ENCODE measurements around the gene IL1A. TPM values are rescaled to one million over a fixed set of nuclear protein-coding genes. Genes with fewer than 3 reads are reported as not detected.

The IL1A gene
- total and polyA plus RNA-seq, 10 donors = 0.21 to 1.6 (median 0.69) TPM; not detected in 2

GRCh38 chr2:112798979-112799975, 15.0 kb upstream of the IL1A start:
- Histone ChIP-seq H3K27ac (peak overlapping the region in 1 of 8 donors; percentile 4), H3K36me3 (no peaks in the 10 kb centered on the region), H3K9me3 (no peaks in the 10 kb centered on the region), H3K4me1 (peaks cover 2 to 24% (median 5%) of the 10 kb centered on the region in 6 donors), H3K27me3 (replicated peaks in 1 of 7) (no peaks in the 10 kb centered on the region), H3K4me3 (no peak overlapping the region)
- WGBS, 5 donors = 56 to 73% (median 59%) methylated on average over 8 of the region's 8 CpGs
- intact Hi-C loops (cut with DNase I; ENCODE audit: low total_unique reads) = no loop called here
- TF ChIP-seq CTCF (IDR thresholded peaks at IDR 0.05 in 8 of 11, conservative IDR thresholded peaks at IDR 0.05 in 3 of 11) (no peak), POLR2AphosphoS5 (IDR thresholded peaks at IDR 0.05) (no peak), POLR2A (IDR thresholded peaks at IDR 0.05) (no peak)
- DNase-seq = no peak

DNA sequence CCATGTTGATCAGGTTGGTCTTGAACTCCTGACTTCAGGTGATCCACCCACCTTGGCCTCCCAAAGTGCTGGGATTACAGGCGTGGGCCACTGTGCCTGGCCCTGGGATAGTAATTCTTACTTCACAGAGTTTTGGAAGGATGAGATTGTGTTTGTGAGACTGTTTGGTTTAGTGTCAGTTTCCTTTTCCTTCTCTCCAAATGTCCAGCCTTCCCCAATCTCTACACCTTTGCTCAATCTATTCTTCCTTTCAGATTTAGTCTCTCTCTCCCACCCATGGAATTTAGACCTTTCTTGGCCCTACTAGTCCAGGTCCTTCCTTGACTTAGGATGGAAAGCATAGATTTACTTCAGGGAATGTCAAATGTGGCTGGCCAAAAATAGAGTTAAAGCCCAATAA, 12.2 kb upstream of the IL1A start:
- no peak for DNase-seq
- Histone ChIP-seq H3K4me3 (no peak overlapping the region), H3K36me3 (no peaks in the 10 kb centered on the region), H3K4me1 (peaks cover 3 to 39% (median 13%) of the 10 kb centered on the region in 6 donors), H3K9me3 (no peaks in the 10 kb centered on the region), H3K27ac (no peak overlapping the region), H3K27me3 (replicated peaks in 1 of 7) (no peaks in the 10 kb centered on the region)
- intact Hi-C loops (cut with DNase I; ENCODE audit: low total_unique reads) = no loop called here
- WGBS, 5 donors = 0% methylated on average over 1 of the region's 1 CpG
- no peak for TF ChIP-seq POLR2A (IDR thresholded peaks at IDR 0.05)

DNA sequence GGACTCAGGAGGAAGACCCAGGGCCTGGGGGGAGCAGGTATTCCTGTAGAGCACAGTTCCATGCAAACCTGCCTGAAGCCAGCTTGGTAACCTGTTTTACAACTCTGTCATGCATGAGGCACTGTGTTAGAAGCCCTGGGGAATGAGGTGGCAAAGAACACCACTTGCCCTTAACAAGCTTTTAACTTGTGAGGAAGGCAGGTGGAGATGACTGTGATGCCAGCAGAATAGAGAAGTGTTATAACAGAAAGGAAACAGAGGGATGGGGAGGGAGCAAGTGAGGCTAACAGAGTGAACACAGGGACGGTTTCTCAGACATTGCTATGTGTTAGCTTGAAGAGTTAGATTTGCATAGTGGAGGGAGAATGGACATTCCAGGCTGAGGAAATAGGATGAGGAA, 11.5 kb upstream of the IL1A start:
- Histone ChIP-seq H3K4me3 (no peak overlapping the region), H3K4me1 (peaks cover 3 to 39% (median 13%) of the 10 kb centered on the region in 6 donors), H3K27me3 (replicated peaks in 1 of 7) (no peaks in the 10 kb centered on the region), H3K27ac (no peak overlapping the region), H3K9me3 (no peaks in the 10 kb centered on the region), H3K36me3 (no peaks in the 10 kb centered on the region)
- WGBS, 5 donors = 37 to 56% (median 42%) methylated on average over 1 of the region's 1 CpG
- intact Hi-C loops (cut with DNase I; ENCODE audit: low total_unique reads) = no loop called here
- no peak for DNase-seq
- no peak for TF ChIP-seq POLR2AphosphoS5 (IDR thresholded peaks at IDR 0.05)
- TF ChIP-seq CTCF (IDR thresholded peaks at IDR 0.05 in 8 of 11, conservative IDR thresholded peaks at IDR 0.05 in 3 of 11) = no peak
- TF ChIP-seq POLR2A (IDR thresholded peaks at IDR 0.05) = no peak

- no peak for DNase-seq
- intact Hi-C loops (cut with DNase I; ENCODE audit: low total_unique reads) = no loop called here
- Histone ChIP-seq H3K9me3 (no peaks in the 10 kb centered on the region), H3K36me3 (no peaks in the 10 kb centered on the region), H3K4me3 (no peak overlapping the region), H3K27ac (peak overlapping the region in 2 of 8 donors; percentile 83 to 87), H3K4me1 (peaks cover 3 to 39% (median 13%) of the 10 kb centered on the region in 6 donors), H3K27me3 (replicated peaks in 1 of 7) (no peaks in the 10 kb centered on the region)
- TF ChIP-seq POLR2AphosphoS5 (IDR thresholded peaks at IDR 0.05) = no peak
- WGBS, 5 donors = 57 to 81% (median 73%) methylated on average over 3 of the region's 3 CpGs
Measured at GRCh38 chr2:112794841-112795240, 10.5 kb upstream of the IL1A start.

GRCh38 chr2:112794131-112794733, 9.9 kb upstream of the IL1A start:
- peak overlapping the region in 7 of 8 donors; percentile 0 to 87 (median 70) for H3K27ac ChIP-seq
- no peaks in the 10 kb centered on the region for H3K36me3 ChIP-seq
- H3K4me1 ChIP-seq = peaks cover 3 to 34% (median 13%) of the 10 kb centered on the region in 6 donors
- 33 to 62% (median 43%) methylated on average over 5 of the region's 5 CpGs for WGBS, 5 donors
- intact Hi-C loops (cut with DNase I; ENCODE audit: low total_unique reads) = no loop called here
- no peaks in the 10 kb centered on the region for H3K27me3 ChIP-seq (replicated peaks in 1 of 7)
- no peak for TF ChIP-seq CTCF (IDR thresholded peaks at IDR 0.05 in 8 of 11, conservative IDR thresholded peaks at IDR 0.05 in 3 of 11)
- TF ChIP-seq POLR2AphosphoS5 (IDR thresholded peaks at IDR 0.05) = peak in 1 of 3 donors; percentile 76
- DNase-seq = no peak
- H3K9me3 ChIP-seq = no peaks in the 10 kb centered on the region
- H3K4me3 ChIP-seq = peak overlapping the region in 1 of 8 donors; percentile 37
